GM20000 (cell line): ENCODE results near the gene FOXP1.

Experiments used
- DNase-seq: peaks from one replicate; pipeline ENCODE4 v3.0.0; 2012; ENCODE audit warnings: low spot score
- TF ChIP-seq, protein P1 (sequence below): IDR thresholded peaks from 2 replicates; pipeline ENCODE4 v1.5.1; 2012; ENCODE audit warnings: mild to moderate bottlenecking, control low read depth; ENCODE audit errors: extremely low read depth, missing control alignments

The FOXP1 gene

GRCh38 chr3:71583566-71584393 is at the start of gene FOXP1:
TSS of gene FOXP1 (minus strand) at chr3:71583728. CDS start at chr3:71198381, 385,347 bp downstream.
- peak; percentile 65 for DNase-seq
- TF ChIP-seq, protein P1, sequence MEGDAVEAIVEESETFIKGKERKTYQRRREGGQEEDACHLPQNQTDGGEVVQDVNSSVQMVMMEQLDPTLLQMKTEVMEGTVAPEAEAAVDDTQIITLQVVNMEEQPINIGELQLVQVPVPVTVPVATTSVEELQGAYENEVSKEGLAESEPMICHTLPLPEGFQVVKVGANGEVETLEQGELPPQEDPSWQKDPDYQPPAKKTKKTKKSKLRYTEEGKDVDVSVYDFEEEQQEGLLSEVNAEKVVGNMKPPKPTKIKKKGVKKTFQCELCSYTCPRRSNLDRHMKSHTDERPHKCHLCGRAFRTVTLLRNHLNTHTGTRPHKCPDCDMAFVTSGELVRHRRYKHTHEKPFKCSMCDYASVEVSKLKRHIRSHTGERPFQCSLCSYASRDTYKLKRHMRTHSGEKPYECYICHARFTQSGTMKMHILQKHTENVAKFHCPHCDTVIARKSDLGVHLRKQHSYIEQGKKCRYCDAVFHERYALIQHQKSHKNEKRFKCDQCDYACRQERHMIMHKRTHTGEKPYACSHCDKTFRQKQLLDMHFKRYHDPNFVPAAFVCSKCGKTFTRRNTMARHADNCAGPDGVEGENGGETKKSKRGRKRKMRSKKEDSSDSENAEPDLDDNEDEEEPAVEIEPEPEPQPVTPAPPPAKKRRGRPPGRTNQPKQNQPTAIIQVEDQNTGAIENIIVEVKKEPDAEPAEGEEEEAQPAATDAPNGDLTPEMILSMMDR, result no peak

DNA sequence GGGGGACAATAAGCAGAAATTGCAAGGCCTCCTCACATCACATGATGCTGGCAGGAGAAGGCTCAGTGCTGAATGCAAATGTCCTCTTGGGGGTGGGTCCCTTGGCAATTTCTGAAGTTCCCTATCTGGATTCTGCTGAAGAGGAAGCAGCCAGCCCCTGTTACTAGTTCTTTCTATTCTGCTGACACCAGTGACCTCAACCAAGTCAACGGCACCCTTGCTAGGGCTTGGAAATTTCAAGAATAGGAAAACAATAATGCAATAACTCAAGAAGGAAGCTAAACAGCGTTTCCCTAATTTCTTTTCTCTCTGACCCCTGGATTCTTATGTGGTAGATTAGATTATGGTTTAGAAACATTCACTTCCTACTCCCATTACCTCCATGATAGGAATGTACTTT is 46.2 kb upstream of the FOXP1 start:
- TF ChIP-seq, protein P1, result no peak
- no peak for DNase-seq

- TF ChIP-seq, protein P1, result no peak
- DNase-seq, result no peak
These were observed 45.8 kb upstream of the FOXP1 start for GRCh38 chr3:71629289-71629688.

DNA sequence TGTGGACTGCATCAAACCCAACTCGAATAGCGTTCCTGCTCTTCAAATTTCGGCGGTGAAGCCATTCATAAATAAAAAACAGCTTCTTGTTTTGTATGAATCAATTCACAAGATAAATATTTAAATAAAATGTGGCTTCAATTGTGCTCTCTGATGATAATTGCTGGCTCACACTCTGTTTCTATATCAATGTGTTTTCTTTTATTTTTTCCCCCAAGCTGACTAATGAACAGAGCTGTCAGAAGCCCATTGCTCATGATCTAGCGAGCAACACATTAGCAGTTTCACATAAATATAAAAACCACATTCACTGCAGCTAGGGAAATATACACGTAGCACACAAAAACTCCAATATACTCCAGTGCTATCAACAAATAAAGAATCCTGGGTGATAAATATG is 45.0 kb upstream of the FOXP1 start:
- no peak for DNase-seq
- TF ChIP-seq, protein P1, result no peak

DNA sequence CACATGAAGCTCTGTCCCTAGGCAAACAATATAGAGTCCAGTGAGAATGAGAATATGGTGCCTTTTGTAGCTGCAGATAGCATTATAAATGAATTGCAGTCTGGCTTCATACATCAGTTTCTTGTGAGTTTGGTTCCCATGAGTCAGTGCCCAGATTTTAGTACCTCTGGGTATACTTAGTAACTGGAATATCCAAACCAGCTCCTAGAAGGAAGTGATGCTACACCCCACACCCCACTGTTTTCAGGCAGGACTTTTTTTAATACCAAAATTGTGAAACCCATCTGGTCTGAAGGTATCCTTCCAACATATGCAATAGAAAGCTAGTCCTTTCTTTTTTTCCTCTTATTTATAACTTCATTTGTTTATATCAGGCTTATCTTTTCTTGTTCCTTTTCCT is 42.1 kb upstream of the FOXP1 start:
- DNase-seq, result no peak
- TF ChIP-seq, protein P1, result no peak

- TF ChIP-seq, protein P1, result no peak
- DNase-seq, result no peak
These were observed 38.5 kb upstream of the FOXP1 start for GRCh38 chr3:71621825-71622537.

DNA sequence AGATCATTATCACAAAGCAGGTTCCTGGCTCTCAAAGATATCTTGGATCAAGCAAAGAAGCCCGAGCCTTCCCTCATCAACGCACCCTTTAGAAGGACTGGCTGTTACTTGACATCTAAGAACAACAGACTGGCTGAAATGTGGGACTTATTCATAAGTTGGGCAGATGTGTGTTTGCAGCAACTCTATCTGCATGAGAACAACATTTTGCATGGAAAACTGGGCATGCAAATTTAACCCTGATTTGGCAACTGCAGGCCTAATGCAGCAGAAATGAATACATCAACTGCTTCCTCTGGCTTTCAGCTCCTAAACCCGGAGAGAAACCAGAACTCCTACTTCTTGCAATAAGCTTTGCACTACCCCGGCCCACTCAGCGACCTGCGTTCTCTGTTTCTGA is 35.0 kb upstream of the FOXP1 start:
- TF ChIP-seq, protein P1, result no peak
- no peak for DNase-seq
